Suprapubic skin (tissue), 4 donors: ENCODE measurements around the gene NBL1.

Experiments
- CTCF ChIP-seq, 2 donors: fragments of 200-600 bp in 1 of 2; fragments of 450-650 bp in 1 of 2; sonication (generic) in 1 of 2; IDR thresholded peaks; one replicate each; pipeline ENCODE4 v1.5.1; 2016 to 2019; ENCODE audit warnings: antibody characterized with exemption in 2 of 2, mild to moderate bottlenecking in 1 of 2, moderate library complexity in 1 of 2
- EP300 ChIP-seq: sonication (generic); formaldehyde crosslinking; IDR thresholded peaks from one replicate; pipeline ENCODE4 v1.6.1; 2017; ENCODE audit warnings: antibody characterized with exemption
- POLR2A ChIP-seq, 2 donors: fragments of 450-650 bp; IDR thresholded peaks; one replicate each; pipeline ENCODE4 v1.6.1; 2017; ENCODE audit warnings: antibody characterized with exemption in 2 of 2, mild to moderate bottlenecking in 2 of 2, moderate library complexity in 2 of 2
- POLR2AphosphoS5 ChIP-seq, 3 donors: sonication (generic); formaldehyde crosslinking; IDR thresholded peaks; one replicate each; pipeline ENCODE4 v1.6.1; 2017; ENCODE audit warnings: antibody characterized with exemption in 3 of 3

- TF ChIP-seq CTCF (IDR thresholded peaks at IDR 0.05) (no peak), POLR2A (IDR thresholded peaks at IDR 0.05) (no peak), POLR2AphosphoS5 (IDR thresholded peaks at IDR 0.05) (no peak), EP300 (no peak)
These were observed 11.6 kb downstream of the NBL1 start for GRCh38 chr1:19655718-19656080.
